HG03045 (cell line): ENCODE measurements around the gene SYNE3.
A peak's percentile ranks its signal among the peaks of the same experiment; 100 is the strongest.

Experiments used
- ATAC-seq: cut with Tn5 transposase; IDR thresholded peaks from one replicate; pipeline ENCODE4 v1.9.1; 2021; ENCODE audit warnings: mild to moderate bottlenecking, moderate library complexity; ENCODE audit not compliant: unreplicated experiment

Gene SYNE3, protein sequence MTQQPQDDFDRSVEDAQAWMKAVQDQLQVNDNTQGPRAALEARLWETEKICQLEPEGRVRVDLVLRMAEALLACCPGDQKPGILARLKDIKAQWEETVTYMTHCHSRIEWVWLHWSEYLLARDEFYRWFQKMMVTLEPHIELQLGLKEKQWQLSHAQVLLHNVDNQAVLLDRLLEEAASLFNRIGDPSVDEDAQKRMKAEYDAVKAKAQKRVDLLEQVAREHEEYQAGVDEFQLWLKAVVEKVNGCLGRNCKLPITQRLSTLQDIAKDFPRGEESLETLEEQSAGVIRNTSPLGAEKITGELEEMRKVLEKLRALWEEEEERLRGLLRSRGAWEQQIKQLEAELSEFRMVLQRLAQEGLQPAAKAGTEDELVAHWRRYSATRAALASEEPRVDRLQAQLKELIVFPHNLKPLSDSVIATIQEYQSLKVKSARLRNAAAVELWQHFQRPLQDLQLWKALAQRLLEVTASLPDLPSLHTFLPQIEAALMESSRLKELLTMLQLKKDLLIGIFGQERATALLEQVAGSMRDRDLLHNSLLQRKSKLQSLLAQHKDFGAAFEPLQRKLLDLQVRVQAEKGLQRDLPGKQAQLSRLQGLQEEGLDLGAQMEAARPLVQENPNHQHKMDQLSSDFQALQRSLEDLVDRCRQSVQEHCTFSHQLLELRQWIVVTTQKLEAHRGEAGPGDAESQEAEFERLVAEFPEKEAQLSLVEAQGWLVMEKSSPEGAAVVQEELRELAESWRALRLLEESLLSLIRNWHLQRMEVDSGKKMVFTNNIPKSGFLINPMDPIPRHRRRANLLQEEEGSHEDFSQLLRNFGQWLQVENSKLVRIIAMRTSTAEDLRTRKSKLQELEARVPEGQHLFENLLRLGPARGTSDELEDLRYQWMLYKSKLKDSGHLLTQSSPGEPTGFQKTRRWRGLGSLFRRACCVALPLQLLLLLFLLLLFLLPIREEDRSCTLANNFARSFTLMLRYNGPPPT

DNA sequence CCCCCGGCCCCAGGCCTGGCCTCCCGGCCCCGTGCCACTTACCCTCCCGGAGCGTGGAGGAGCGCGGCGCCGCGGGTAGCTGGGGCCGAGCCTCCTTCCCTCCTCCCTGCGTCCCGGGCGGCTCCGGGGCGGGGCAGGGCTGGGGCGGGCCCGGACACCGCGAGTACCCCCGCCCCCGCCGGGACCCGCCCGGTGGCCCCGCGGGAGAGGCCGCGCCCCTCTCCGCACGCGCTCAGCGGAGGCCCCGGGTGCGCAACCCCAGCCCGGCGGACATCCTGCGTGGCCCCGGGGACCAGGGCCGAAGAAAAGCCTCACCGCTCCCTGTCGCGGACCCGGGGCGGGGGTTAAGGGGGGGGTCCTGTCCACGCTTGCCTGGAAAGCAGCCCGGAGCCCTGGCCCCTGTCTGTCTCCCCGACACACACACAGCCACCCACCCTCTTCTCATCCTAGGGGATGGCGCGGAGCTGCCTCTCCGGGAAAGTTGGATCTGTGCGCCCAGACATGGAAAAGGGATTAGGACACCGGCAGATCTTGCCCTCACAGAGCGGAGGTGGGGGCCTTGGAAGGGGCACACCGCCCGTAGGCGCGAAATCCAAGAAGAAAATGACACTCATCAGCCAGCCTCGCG, at the start of gene SYNE3:
Gene SYNE3 (minus strand): TSS at position 97 of the 628 bp plus-strand sequence. CDS start 40,829 bp downstream, outside the sequence.
- peak; percentile 55 for ATAC-seq

DNA sequence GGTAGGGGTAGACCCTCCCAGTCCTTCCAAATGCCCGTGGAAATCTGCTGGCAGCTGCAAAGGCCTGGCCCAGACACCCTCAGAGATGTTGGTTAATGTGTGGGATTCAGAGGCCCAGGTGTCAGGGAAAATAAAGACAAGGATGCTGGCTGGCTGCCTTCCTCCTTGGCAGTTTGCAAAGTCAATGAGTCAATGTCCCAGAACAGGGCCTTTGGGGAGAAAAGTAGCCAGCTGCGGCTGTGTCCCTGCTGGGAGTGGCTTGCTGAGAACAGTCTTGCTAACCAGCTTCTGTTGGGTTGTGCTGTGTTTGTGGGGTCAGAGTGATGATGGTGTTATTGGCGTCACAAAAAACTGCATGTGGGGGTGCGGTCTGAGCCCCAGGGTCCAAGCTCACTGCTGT, 47.6 kb upstream of the SYNE3 start:
- no peak for ATAC-seq

DNA sequence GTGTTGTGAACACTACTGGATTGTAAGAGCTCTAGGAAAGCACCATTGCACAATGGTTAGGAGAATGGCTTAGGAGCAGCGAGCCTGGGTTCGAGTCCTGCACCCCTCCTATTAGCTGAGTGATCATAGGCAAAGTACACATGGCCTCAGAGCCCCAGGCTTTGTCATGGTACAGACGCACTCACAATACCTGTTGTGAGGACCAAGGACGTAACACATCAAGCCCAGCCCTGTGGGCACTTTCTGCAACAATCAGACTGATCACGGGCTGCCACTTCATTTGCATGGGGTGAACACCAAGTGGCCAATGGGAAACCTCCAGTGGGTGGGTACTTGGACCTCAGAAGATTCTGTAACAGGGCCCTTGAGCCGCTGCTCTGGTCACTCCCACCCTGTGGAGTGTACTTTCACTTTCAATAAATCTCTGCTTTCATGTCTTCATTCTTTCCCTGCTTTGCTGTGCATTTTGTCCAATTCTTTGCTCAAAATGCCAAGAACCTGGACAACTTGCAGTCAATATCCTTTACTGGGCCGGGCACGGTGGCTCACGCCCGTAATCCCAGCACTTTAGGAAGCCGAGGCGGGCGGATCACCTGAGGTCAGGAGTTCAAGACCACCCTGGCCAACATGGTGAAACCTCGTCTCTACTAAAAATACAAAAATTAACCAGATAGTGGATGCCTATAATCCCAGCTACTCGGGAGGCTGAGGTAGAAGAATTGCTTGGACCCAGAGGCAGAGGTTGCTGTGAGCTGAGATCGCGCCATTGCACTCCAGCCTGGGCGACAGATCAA, 46.6 kb upstream of the SYNE3 start:
- no peak for ATAC-seq

DNA sequence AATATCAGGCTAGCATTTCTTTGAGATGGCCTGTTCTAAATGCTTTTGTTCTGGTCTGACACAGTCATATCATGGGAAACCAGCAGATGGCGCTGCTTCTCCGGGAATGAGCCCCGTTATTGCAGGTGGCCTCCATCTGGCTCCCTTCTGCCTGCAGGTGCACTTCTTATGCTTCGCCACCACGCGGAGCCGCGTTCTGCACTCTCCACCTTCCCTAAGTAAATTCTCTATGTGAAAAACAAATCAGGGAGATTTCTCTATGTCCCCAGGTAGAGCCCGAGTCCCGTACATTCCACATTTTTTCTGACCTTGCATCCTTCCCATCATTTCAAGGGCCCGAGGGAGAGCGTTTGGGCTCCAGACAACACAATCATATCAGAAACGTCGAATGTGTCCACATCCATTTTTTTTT, 44.6 kb upstream of the SYNE3 start:
- ATAC-seq = peak; percentile 82

DNA sequence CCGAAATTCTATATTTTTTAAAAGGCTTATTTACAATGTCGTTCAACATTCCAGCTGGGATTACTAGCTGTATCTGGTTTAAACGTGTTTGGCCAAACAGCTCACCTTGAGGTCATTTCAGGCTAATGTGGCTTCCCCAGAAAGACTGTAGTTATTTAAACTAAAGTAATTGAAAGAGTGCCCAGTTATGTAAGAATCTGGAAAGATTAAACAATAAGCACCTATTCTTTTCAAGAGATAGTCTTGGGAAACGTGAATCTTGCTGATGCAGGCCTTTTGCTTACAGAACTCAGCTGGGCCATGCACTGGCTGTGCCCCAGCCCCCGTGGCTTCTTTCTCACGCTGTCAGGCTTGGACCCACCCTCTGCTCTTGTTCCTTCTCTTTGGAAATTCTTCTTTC, 42.8 kb upstream of the SYNE3 start:
- ATAC-seq = no peak

DNA sequence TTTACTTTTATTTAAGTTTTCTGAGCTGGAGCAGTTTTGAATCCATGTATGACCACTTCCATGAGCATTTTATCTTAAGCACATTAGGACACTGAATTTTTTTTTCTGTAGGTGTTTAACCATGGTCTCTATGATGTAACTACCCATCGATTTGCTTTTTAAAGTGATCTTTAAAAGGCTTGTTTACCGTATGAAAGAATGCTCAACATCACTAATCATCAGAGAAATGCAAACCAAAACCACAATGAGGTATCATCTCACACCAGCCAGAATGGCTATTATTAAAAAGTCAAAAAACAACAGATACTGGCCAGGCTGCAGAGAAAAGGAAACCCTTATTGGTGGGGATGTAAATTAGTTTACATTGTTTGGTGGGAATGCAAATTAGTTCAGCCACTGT, 41.4 kb upstream of the SYNE3 start:
- no peak for ATAC-seq

DNA sequence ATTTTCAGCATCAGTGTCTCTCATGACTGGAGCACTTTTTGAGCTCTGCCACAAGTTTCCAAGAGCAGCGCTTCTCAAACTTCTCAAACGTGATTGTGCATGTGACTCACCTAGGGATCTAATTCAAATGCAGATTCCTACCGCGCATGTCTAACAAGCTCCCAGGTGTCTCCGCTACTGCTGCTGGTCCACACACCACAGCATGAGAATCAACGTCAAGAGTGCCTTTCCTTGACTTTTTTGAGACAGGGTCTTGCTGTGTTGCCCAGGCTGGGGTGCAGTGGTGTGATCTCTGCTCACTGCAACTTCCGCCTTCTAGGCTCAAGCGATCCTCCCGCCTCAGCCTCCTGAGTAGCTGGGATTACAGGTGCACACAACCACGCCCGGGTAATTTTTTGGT, 40.8 kb upstream of the SYNE3 start:
- no peak for ATAC-seq

DNA sequence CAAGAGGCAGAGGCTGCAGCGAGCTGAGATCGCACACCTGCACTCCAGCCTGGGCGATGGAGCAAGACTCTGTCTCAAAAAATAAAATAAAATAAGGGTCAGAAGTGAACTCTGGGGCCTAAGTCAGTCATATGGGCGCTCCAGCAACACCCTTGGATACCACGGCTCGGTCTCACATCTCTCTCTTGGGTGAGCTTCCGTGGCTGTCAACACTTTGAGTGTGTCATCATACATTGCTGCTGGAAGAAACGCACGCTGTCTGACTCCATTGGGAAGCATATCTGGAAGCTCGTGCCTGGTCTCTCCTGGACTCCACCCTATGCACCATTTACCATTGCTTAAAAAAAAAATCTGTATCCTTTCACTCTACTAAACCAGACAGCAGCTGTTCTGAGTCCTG, 38.6 kb upstream of the SYNE3 start:
- no peak for ATAC-seq

DNA sequence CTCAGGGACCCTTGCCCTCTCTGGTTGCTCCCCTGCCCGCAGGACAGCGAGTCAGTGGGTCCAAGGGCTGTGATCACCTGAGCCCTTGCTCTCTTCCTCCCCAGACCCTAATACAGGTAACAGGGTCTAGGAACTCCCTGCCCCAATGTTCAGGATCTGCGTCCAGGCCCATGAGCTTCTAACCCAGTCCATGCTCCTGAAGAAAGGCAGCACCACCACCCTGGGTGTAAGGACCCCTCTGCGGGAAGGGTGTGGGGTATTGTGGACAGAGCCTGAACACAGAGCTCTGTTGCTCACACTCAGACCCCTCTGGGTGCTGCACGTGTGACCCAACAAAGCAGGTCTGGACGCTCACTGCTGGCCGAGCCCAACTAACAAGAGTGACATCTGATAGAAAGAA, 36.7 kb upstream of the SYNE3 start:
- no peak for ATAC-seq

DNA sequence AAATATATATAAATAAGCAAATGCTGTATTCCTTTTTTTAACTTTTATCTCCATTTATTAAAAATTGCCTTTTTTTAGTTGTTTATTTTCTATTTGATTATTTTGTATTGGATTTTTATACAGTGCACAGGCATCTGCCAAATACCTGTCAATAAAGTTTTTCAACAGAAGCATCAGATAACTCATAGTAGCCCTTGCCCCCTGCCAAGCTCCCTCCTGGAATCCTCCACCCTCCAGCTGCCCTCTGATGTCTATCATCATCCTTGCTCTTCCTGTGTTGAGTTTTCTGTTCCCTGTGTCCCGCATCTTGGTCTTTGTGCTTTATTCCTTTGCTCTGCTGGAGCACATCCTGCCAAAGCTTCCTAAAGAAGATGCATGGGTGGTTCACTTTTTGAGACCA, 35.0 kb upstream of the SYNE3 start:
- no peak for ATAC-seq

DNA sequence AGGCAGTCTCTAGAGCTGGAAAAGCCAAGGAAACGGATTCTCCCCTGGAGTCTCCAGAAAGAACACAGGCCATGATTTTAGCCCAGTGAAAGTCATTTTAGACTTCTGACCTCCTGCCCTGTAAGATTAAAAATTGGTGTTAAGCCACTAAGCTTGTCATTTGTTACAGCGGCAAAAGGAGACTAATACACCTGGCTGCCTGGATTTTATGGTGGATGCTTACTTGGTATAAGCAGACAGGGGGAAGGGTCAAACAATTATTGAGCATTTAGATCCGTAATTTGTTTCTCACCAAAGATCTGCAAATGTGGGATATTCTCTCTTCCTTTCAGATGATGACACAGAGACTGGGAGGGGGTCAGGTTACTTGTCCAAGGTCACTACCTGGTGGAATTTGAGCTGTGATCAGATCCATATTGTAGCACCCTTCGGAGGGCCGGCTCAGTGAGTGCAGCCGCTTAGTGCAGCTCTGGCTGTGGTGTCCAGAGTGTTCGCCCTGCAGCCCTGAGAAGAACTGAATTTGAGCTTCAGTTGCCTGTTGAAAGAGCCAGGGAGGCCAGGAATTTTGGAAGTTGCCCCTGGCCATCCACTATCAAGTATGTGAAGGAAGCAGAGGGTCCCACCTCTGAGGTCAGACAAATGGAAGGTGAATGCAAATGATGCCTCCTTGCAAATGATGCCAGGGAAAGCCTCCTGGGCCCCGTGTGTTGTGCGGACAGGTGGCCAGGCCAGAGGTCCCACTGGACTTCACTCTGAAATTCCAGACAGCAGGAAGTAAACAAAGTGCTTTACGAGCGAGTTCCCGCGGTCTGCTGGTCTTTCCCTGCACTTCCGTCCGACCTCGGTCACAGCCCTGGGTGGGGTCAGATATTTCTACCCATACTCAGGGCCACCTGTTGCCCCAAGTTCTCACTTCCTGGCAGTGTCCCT, 33.5 kb upstream of the SYNE3 start:
- no peak for ATAC-seq

DNA sequence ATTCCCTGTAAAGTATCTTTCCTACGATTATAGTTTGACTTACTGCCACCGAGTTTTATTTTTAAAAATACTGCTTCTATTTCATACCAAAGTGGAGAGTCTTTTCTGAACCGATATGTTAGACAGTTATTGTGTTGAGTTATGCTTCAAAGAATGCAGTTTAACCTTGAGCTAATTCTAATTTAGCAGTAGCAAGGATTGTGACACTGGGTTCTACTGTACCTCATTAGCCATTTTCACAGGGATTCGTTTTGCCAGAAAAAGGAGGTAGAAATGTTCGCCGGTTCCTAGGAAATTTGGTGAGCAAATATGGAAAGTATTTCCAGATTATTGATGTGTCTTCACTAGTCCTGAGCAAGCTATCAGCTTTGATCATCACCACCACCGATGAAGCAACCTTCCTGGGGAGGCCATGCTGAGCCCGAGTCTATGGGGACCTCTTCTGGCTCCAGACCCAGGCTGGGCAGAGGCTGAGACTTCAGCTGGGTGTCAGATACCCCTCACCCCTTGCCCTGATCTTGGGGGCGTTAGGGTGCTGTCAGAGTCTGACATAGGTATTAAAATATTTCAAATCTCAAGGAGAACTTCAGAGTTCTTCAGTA, 32.0 kb upstream of the SYNE3 start:
- no peak for ATAC-seq

DNA sequence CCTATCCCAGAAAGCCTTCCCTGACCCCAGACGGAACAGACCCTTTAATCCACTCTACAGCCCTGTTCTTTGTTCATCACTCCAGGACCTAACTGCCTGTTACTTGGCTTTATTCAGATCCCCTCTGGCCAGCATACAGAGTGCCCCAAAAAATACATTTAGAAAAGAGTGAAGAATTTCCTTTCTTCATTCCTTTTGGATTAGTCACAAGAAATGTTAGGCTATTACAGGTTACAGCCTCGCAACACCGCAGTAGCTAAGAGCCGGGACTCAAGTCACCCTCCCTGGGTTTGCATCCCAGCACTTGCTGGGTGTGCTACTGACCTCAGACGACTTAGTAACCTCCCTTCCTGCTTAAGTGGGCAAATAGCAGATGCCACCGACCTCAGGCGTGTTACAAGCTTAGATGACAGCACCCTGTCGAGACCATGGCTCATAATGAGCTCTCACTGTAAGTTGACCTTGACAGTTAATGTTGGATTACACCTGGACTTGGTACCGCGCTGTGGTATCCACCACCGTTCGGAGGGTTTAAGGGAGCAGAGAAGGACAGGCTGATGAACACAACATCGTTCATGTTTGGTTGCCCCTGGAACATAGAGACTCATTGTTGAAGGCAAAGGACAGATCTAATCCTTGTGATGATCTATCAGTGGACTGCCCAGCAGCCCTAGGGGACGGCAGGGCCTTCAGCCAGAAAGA, 31.3 kb upstream of the SYNE3 start:
- ATAC-seq = no peak

DNA sequence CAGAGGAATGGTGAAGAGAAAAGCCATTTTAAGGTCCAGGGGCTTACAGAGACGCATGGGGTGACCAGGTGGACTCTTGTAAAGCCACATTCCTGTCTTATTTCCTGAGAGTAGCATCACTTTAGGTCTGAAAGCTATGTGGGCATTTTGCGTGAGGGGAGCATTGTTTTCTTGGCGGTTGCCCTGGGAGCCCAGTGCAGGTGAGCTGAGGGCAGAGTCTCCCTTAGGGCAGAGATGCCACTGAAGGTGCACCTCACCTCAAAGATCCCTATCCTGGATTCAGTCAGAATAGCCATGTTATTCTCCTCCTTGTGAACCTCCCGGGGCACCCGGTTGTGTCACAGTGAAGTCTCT, 30.8 kb upstream of the SYNE3 start:
- no peak for ATAC-seq

DNA sequence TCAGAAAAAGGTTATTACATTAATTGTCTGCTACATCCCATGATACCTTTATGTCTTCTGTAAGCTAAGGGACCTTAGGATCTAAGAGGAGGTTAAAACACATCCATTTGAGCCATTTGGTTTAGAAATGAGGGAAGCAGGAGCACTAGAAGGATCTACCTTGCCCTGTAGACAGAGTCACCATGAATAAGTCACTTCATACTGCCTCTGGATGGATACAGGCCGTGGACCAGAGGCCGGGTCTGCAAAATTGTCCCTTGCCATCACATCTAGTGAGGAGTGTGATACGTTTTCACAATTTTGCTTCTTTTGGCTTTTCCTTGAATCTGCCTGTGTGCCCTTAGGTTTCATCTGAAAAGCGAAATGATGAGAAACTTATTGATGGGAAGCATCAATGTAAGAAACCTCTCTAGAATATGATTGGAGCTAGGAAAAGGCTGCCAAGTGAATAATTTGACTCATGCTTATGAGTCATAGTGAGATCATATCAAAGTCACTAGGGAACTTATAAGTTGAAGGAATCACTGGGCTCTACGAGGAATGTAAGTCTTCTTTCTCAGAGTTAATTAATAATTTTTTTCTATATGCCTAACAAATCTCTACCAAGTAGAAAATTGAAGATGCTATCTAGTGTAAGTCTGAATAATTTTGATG, 29.2 kb upstream of the SYNE3 start:
- ATAC-seq = no peak

DNA sequence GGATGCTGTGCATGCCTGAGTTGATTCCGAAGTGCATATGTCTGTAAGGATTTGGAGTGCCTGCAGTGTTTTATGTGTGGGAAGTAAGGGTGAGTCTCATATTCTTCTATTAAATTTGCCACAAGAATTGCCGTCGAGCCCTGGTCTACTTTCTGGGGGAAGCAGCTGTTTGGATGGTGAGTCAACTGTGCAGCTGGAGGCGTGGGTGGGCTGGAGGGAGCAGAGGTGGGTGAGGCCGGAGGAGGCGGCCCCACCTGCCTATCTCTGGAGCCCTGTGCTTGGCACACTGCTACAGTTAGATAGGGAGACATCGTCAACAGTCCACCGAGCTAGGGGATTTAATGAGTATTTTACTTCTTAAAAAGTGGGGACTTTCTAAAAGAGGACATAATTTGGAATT, 28.1 kb upstream of the SYNE3 start:
- no peak for ATAC-seq

DNA sequence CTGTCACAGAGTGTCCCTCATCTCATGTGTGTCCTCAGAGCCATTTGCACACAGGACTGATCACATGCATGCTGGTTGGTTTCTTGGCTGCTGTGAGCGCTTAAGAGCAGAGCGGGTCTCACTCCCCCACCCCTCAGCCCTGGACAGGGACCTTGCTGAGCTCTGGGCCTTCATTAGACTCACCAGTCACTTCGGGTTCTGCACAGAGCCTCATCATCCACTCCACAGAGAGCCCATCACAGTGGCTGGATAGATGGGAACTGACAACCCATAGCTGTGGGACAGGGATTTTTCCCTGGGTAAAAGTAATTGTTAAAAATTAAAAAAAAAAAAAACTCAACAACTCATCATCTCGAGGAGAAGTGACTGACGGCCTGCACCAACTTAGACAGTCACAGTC, 26.6 kb upstream of the SYNE3 start:
- ATAC-seq = no peak
